ENCODE measurements around the gene SUSD5. TPM values are rescaled to one million over a fixed set of nuclear protein-coding genes. Genes with fewer than 3 reads are reported as not detected.
"Not testable (repeated sequence)": the region's sequence is repeated elsewhere in the genome, so short reads cannot be mapped to it uniquely, and the experiment has no call there.

Gene SUSD5
- total RNA-seq, 1 donor from 2014 or later = 1.1 TPM

DNA sequence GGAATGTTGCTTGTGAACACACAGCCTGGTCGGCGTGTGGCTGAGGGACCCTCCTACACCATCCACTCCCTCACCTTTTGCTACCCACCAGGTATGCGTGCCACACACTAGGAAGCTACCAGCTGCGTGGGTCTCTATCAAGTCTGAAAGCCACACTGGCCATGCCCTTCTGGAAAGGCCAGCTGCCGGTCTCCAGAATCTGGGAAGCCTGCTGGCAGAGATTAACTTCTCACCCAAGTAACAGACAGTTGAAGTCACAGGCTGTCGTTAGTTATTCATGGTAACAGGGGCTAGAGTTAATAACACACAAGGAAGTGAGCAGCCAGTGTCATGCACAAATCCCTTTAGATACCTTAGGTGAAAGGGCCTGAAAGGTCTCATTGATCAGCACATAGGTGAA lies 48.1 kb downstream of the SUSD5 start:
- Histone ChIP-seq H3K36me3 (no peaks in the 10 kb centered on the region), H3K27me3 (no peaks in the 10 kb centered on the region), H3K4me1 (no peaks in the 10 kb centered on the region), H3K27ac (no peak overlapping the region), H3K9me3 (no peaks in the 10 kb centered on the region), H3K4me3 (no peak overlapping the region)
- ATAC-seq = no peak
- DNase-seq = no peak
- TF ChIP-seq, protein P1, sequence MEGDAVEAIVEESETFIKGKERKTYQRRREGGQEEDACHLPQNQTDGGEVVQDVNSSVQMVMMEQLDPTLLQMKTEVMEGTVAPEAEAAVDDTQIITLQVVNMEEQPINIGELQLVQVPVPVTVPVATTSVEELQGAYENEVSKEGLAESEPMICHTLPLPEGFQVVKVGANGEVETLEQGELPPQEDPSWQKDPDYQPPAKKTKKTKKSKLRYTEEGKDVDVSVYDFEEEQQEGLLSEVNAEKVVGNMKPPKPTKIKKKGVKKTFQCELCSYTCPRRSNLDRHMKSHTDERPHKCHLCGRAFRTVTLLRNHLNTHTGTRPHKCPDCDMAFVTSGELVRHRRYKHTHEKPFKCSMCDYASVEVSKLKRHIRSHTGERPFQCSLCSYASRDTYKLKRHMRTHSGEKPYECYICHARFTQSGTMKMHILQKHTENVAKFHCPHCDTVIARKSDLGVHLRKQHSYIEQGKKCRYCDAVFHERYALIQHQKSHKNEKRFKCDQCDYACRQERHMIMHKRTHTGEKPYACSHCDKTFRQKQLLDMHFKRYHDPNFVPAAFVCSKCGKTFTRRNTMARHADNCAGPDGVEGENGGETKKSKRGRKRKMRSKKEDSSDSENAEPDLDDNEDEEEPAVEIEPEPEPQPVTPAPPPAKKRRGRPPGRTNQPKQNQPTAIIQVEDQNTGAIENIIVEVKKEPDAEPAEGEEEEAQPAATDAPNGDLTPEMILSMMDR (IDR thresholded peaks at IDR 0.05) = no peak
- intact Hi-C loops (cut with DNase I) = no loop called here

DNA sequence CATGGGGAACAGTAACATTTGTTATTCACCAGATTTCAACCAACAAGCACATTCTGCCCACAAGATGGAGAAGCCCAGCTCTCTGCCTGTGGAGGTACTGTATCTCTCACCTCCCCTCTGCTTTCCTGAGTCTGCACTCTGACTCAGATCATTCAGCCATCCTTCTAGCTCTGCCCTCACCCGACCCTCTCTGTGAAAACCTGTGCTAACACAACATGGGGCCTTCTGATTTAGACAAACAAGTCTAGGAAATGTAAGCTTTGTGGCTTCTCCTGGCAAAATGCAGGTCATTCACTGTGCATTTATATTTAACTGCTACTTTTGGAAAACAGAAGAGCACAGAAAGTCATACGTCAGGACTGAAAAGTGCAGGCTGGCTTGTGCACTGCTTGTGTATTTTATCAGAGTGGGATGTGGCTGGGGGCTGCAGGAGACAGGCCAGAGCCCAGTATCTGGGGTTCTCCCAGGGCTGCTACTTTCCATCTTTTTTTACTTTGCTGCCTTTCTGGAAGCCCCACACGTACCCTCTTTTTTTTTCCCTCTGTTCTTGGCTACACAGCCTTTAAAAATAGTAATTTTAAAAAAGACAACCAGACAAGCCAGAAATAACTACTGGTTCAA lies 50.8 kb downstream of the SUSD5 start:
- Histone ChIP-seq H3K27me3 (no peaks in the 10 kb centered on the region), H3K9me3 (no peaks in the 10 kb centered on the region), H3K4me3 (no peak overlapping the region), H3K4me1 (no peaks in the 10 kb centered on the region), H3K36me3 (no peaks in the 10 kb centered on the region), H3K27ac (no peak overlapping the region)
- DNase-seq (no peak), ATAC-seq (no peak)
- TF ChIP-seq, protein P1 (IDR thresholded peaks at IDR 0.05) = no peak
- intact Hi-C loops (cut with DNase I) = no loop called here

GRCh38 chr3:33167284-33167683 lies 51.3 kb downstream of the SUSD5 start:
- TF ChIP-seq, protein P1 (IDR thresholded peaks at IDR 0.05) = no peak
- no peak for ATAC-seq
- no peaks in the 10 kb centered on the region for H3K4me1 ChIP-seq

DNA sequence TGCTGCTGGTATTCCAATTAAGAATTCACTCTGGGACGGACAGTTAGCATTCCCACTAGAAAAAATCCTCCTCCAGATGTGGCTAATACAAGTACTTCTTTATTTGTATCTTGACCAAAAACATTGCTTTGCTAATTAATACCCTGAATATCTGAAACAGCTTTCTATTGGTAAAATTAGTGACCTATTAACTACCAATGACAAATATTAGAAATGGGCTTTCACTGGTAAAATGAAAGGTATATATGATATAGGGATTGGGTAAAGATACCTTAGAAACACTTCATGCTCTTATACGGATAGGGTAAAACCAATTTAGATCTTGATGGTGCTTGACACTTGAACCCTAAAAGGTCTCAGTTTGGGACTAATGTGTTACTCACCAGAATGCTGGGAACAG lies 52.5 kb downstream of the SUSD5 start:
- intact Hi-C loops (cut with DNase I) = no loop called here
- Histone ChIP-seq H3K27ac (no peak overlapping the region), H3K36me3 (no peaks in the 10 kb centered on the region), H3K4me1 (no peaks in the 10 kb centered on the region), H3K4me3 (no peak overlapping the region), H3K27me3 (no peaks in the 10 kb centered on the region), H3K9me3 (no peaks in the 10 kb centered on the region)
- TF ChIP-seq, protein P1 (IDR thresholded peaks at IDR 0.05) = no peak
- DNase-seq (no peak), ATAC-seq (no peak)

More at GRCh38 chr3:33167284-33167683, 51.3 kb downstream of the SUSD5 start:
- intact Hi-C loops (cut with DNase I) = no loop called here
- no peaks in the 10 kb centered on the region for H3K27me3 ChIP-seq
- H3K9me3 ChIP-seq = no peaks in the 10 kb centered on the region
- H3K36me3 ChIP-seq = no peaks in the 10 kb centered on the region
- H3K4me3 ChIP-seq = no peak overlapping the region
- no peak for DNase-seq
- H3K27ac ChIP-seq = no peak overlapping the region

GRCh38 chr3:33165372-33165771 lies 53.2 kb downstream of the SUSD5 start:
- no peaks in the 10 kb centered on the region for H3K4me1 ChIP-seq
- H3K27me3 ChIP-seq = no peaks in the 10 kb centered on the region
- H3K36me3 ChIP-seq = no peaks in the 10 kb centered on the region
- ATAC-seq (no peak), DNase-seq (no peak)
- TF ChIP-seq, protein P1 (IDR thresholded peaks at IDR 0.05) = no peak
- intact Hi-C loops (cut with DNase I) = no loop called here
- no peak overlapping the region for H3K4me3 ChIP-seq
- no peak overlapping the region for H3K27ac ChIP-seq
- H3K9me3 ChIP-seq = no peaks in the 10 kb centered on the region

- intact Hi-C loops (cut with DNase I); H3K9me3 ChIP-seq; H3K4me1 ChIP-seq; H3K27me3 ChIP-seq; H3K36me3 ChIP-seq; H3K27ac ChIP-seq; DNase-seq; H3K4me3 ChIP-seq; ATAC-seq: not testable (repeated sequence)
Observed at GRCh38 chr3:33162621-33163020, 56.0 kb downstream of the SUSD5 start.

Data from upper lobe of right lung (tissue), 1 donor.